T follicular helper cell (primary cell): ENCODE data around the gene LRRC74A.

Experiments used
- DNase-seq: peaks from one replicate; pipeline ENCODE4 v3.0.0-alpha.2; 2020; ENCODE audit warnings: low read depth

The LRRC74A gene

DNA sequence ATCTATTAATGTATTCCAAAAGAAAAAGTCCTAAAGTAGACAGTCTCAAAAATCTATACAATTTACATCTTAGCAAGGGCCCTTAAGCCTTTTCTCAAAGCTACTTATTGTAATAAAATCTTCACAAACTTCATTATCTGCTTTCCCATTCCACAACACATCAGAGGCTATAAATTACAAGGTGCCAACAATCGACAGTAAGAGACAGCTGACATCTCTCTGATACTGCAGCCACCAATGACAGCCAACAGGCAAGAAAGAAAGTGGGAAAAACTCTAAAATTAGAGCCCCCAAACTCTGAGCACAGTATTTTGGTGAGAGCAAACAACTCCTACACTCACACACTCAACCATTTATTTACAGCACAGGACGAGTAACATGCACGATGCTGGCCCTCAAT is 15.7 kb upstream of the LRRC74A start:
- no peak for DNase-seq

DNA sequence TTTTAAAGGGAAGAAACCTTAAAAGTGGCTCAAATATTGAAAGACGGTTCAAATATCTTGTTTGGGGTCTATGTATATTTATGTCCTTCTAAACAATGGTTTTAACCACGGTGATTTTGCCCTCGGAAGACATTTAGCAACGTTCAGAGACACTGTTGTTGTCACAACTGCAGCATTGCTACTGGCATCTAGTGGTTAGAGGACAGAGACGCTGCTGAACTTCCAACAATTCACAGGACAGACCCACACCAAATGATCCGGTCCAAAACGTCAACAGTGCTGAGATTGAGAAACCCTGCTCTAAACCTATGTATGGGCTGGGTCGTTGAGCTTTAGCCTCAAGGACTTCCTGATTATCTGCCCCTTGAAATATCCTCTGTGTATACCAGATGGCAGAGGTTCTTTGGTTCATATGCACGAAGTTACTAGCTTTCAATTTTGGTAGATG is 15.2 kb upstream of the LRRC74A start:
- DNase-seq: no peak

DNA sequence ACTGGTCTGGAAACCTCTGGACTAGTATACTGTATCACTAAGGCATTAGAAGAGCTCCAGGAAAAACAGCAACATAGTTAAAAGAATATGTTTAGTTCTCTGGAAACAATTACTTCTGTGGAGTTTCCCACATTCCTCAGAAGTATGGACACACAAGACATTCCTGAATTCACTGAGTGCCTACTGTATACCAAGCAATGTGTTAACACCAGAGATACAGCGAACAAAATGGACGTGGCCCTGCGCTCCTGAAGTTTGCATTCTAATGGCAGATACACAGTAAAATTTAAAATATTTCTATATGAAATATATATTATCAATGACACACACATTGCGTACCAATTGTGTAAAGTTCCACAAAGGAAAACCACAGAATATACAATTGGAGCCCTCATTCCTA is 14.6 kb upstream of the LRRC74A start:
- DNase-seq: no peak

DNA sequence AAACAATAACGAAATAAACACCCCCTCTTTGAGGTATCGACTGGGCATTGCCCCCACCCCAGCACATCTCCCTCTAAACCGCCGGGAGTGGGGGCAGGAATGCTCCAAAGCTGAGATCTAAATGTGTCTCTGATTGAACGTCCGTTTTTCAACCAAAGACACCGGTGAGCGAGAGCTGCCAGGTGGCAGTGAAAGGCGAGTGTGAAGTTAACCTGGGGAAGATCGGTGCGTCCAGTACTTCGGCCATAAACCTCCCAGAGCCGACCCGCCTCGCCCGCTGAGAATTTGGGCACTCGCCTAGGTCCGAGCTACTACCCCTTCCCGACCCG is 14.2 kb upstream of the LRRC74A start:
- no peak for DNase-seq

DNA sequence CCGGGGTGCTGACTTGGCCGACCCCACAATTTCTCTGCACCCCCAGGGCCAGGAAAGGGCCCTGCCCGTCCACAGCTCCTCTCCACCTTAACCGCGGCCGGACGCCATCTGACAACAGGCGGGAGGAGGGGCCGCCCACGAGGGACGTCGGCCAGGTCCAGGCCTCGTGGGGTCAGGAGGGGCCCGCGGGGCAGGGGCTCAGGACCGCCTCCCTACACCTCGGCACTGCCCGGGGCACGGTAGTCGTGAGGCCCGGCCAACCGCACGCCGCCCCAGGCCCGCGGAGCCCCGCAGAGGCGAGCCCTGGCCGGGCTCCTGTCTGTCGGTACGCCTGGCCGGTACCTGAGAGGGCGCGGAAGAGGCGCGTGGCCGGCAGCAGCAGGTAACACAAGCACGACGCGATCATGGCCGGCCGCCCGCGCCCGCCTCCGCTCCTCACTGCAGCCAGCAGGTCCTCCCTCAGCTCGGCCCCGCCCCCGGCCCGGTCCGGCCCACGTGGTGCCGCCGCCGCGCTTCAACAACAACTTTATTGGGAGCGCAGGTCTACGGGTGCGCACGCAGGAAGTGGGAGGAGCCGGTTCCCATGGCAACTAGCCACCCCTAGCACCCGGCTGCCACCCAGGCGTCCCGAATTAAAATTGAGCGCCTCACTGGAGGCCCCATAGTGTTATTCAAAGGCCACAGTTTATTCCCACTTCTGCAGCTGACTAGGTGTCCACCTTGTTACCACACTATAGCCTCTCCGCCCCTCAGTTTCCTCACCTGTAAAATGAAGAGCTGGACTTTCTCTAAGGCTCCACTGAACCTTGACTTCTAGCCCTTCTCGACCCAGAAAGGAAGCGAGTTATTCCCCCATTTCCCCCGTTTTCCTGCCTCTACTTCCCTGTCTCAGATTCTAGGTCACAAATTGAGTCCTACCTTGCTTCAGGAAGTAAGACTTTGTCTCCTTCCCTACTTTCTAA is 13.5 kb upstream of the LRRC74A start, which contains the start of gene ANGEL1:
Gene ANGEL1 (minus strand): TSS at position 461 of the 962 bp plus-strand sequence. CDS start 55 bp downstream, at position 406.
- DNase-seq: peak; percentile 95

GRCh38 chr14:76814726-76815645 is 11.2 kb upstream of the LRRC74A start:
- no peak for DNase-seq

GRCh38 chr14:76820700-76821099 is 5.5 kb upstream of the LRRC74A start:
- DNase-seq: no peak

DNA sequence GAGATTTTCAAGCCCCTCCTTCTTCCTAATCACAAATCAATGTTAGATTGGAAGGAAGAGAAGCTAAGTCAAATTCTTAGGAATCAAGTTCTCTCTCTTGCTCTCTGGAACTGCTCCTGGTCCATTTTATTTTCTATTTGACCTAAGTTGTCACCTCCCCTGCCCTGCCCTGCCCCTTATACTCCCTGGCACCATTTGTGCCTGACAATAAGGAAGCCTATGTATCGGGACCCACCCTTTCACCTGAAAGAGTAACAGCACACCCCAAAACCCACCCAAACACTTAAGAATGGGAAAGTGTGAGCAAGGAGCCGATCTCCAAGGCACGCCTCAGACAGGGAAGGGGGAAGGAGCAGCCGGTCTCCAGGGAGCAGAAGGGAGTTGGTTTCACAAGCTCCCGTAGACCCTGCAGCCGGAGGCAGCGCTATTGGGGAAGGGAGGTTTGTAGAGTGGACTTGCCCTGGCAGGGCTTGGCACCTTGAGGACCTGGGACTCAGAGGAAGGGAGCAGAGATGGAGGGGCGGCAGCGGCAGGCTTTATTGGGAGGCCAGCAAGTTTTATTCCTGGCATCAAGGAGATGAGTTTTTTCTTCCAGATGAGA is 1.6 kb downstream of the LRRC74A start:
- DNase-seq: no peak

DNA sequence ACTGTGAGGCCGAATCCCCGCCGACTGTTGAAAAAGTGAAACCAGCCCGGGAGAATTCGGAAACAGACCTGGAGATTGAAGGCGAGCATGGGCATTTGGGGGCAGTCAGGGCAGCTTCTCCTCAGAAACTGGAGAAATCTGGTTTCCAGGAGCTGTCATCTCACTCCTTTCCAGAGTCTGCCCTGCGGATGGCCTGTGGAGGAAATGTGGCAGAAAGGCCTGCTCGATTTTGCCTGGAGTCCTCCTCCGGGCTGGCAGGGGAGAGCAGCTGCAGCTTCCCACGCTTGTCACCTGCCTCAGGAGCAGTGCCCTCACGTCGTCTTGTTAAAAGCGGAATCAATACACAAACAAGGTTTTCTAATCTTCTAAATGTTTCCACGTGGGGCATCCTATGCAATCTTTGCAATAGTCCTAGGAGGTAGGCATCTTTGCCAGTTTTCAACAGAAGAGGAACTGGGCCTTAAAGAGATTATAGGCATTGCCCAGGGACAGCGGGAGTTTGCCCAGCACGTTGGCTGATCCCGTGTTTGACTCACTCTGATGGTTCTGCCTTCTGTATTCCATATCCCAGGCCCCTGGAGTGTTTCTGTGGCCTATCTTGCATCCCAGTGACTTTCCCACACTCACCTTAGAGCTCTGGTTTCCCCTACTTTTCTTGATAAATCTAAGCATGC is 2.3 kb downstream of the LRRC74A start:
- no peak for DNase-seq

DNA sequence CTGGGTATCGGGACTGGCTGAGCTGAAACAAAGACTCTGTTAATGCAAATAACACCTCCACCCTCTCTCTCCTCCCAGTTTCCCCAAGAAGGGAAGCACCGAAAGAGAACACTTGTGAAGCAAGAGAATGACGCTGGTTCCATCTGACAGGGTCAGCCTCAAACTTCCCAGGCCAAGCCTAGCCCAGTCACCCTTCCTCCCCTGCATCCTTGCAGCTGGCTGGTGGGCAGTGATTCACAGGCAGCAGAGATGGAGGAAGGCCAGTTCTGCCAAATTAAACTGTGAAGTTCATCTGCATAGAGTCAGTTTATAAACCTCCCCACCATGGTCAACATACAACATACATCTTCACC is 2.8 kb downstream of the LRRC74A start:
- DNase-seq: no peak

- DNase-seq: no peak
These were observed 3.6 kb downstream of the LRRC74A start for GRCh38 chr14:76829650-76830421.

- DNase-seq: no peak
These were observed 4.3 kb downstream of the LRRC74A start for GRCh38 chr14:76830556-76830955.

- DNase-seq: no peak
These were observed 6.3 kb downstream of the LRRC74A start for GRCh38 chr14:76832503-76832988.

DNA sequence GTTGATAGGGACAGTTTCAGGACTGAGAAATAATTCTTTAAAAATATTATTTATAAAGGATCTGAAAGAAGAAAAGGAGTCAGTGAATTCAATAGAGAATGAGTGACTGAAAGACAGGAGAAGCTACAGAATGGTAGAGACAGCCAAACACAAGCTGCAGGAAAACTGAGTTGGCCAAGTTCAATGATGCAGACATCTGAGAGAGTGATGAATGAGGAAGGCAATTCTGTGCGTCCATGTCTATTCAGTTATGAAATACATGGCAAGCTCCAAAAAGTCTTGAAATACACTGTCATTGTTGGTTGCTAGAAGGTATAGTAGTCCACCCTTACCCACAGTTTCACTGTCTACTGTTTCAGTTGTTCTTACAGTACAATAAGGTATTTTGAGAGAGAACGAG is 6.8 kb downstream of the LRRC74A start:
- no peak for DNase-seq

GRCh38 chr14:76834241-76834661 is 8.0 kb downstream of the LRRC74A start:
- DNase-seq: no peak

DNA sequence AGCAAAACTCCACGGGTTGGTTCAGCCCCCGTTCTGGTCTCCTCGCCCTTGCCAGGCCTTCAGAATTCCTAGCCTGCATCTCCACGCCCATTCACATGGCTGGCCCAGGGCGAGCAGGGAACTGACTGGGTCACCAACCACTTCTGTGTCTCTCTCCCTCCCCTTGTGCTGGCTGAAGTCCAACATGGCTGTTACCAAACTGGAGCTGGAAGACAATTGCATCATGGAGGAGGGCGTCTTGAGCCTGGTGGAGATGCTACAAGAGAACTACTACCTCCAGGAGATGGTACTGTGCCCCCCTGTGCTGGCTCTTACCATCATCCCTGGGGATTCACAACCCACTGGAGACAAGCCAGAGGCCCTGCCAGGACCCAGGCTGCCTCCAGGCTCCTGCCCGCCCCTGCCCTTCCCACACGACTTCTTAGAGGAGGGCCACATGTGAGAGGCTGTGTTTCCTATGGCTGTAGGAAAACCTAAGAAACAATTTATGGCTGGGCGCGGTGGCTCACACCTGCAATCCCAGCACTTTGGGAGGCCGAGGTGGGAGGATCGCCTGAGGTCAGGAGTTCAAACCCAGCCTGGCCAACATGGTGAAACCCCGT is 9.9 kb downstream of the LRRC74A start:
- DNase-seq: no peak

GRCh38 chr14:76837524-76837923 is 11.3 kb downstream of the LRRC74A start:
- no peak for DNase-seq

- DNase-seq: no peak
These were observed 16.2 kb downstream of the LRRC74A start for GRCh38 chr14:76842414-76842813.

DNA sequence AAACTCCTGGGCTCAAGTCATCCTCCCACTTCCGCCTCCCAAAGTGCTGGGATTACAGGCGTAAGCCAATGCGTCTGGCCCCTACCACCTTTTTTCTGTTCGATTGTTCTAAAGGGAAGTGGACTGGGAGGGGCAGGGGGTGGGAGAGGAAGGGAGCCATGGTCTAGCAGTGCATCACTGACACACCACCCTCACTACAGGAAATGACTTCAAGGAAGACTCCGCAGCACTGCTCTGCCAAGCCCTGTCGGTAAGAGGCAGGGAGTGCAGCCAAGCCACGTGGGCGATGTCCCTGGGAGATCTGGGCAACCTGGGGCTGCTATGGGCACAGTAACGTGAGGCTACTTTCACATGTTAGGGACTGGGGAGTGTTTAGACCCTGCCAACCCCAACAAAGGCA is 18.0 kb downstream of the LRRC74A start:
- DNase-seq: peak; percentile 36

DNA sequence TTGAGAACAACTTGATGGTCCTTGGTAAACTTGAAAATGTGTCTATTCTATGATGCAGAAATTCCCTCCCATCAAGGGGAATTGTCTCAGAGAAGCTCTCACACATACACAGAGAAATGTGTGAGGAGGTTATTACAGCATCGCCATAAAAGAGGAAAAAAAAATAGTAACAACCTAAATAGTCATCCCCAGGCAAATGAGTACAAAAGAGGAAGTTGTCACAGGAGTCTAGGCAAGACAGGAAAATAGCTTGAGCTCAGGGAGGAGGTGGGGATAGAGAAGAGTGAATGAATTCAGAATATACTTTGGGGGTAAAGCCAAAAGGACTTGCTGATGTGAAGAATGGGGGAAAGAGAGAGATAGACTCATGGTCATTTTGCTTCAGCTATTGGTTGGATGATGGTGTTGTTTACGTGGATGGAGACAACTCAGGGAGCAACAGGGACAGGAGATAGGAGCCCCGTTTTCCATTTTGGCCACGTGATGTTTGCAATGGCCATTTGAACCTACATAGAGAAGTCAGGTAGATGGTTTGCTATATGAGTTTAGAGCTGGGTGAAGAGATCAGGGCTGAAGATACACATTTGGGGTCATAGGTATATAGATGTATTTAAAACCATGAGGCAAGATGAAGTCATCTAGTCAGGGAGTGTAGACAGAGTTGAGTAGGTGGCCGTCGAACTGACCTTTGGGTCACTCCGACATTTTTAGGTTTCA is 20.3 kb downstream of the LRRC74A start:
- DNase-seq: no peak
